GM18867 (cell line): ENCODE data around the gene BACE2.

Source experiments
- ATAC-seq: cut with Tn5 transposase; IDR thresholded peaks from one replicate; pipeline ENCODE4 v1.9.1; 2021; ENCODE audit warnings: mild to moderate bottlenecking, moderate library complexity; ENCODE audit not compliant: unreplicated experiment

Gene BACE2

GRCh38 chr21:41147979-41148355 is 20.0 kb upstream of the BACE2 start:
- ATAC-seq = no peak

GRCh38 chr21:41148798-41149197 is 19.2 kb upstream of the BACE2 start:
- no peak for ATAC-seq

- no peak for ATAC-seq
Observed at GRCh38 chr21:41149199-41149598, 18.8 kb upstream of the BACE2 start.

- ATAC-seq = no peak
Observed at GRCh38 chr21:41152147-41152546, 15.8 kb upstream of the BACE2 start.

- no peak for ATAC-seq
Observed at GRCh38 chr21:41153443-41153842, 14.5 kb upstream of the BACE2 start.

GRCh38 chr21:41156142-41156541 is 11.8 kb upstream of the BACE2 start:
- no peak for ATAC-seq

GRCh38 chr21:41158026-41158425 is 9.9 kb upstream of the BACE2 start:
- ATAC-seq = no peak

- no peak for ATAC-seq
Observed at GRCh38 chr21:41160036-41160435, 7.9 kb upstream of the BACE2 start.

GRCh38 chr21:41161428-41161827 is 6.5 kb upstream of the BACE2 start:
- ATAC-seq = no peak

GRCh38 chr21:41162096-41162495 is 5.9 kb upstream of the BACE2 start:
- no peak for ATAC-seq

- no peak for ATAC-seq
Observed at GRCh38 chr21:41163091-41163490, 4.9 kb upstream of the BACE2 start.

GRCh38 chr21:41164052-41164451 is 3.9 kb upstream of the BACE2 start:
- ATAC-seq = no peak

GRCh38 chr21:41164981-41165655 is 2.8 kb upstream of the BACE2 start:
- ATAC-seq = no peak

GRCh38 chr21:41166884-41167283 is 1.1 kb upstream of the BACE2 start:
- ATAC-seq = no peak

- no peak for ATAC-seq
Observed at GRCh38 chr21:41168391-41169257, 664 bp downstream of the BACE2 start.

GRCh38 chr21:41169258-41169576 is 1.3 kb downstream of the BACE2 start:
- ATAC-seq = no peak

- ATAC-seq = no peak
Observed at GRCh38 chr21:41169701-41170100, 1.7 kb downstream of the BACE2 start.

GRCh38 chr21:41170442-41170841 is 2.5 kb downstream of the BACE2 start:
- no peak for ATAC-seq

GRCh38 chr21:41170859-41171609 is 3.1 kb downstream of the BACE2 start:
- no peak for ATAC-seq

- no peak for ATAC-seq
Observed at GRCh38 chr21:41175080-41175479, 7.1 kb downstream of the BACE2 start.

- no peak for ATAC-seq
Observed at GRCh38 chr21:41176846-41177245, 8.9 kb downstream of the BACE2 start.

- no peak for ATAC-seq
Observed at GRCh38 chr21:41180752-41181151, 12.8 kb downstream of the BACE2 start.
